Measurements from ENCODE around the gene ING5.

ING5 gene

DNA sequence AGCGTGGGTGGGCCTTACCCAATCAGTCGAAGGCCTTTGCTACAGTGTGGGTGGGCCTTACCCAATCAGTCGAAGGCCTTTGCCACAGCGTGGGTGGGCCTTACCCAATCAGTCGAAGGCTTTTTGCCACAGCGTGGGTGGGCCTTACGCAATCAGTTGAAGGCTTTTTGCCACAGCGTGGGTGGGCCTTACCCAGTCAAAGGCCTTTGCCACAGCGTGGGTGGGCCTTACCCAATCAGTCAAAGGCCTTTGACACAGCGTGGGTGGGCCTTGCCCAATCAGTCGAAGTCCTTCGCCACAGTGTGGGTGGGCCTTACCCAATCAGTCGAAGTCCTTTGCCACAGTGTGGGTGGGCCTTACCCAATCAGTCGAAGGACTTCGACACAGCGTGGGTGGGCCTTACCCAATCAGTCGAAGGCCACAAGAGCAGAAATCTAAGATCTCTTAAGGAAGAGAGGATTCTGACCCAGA, 58.5 kb downstream of the ING5 start:
- no peak for DNase-seq (ENCODE audit: low read depth)

DNA sequence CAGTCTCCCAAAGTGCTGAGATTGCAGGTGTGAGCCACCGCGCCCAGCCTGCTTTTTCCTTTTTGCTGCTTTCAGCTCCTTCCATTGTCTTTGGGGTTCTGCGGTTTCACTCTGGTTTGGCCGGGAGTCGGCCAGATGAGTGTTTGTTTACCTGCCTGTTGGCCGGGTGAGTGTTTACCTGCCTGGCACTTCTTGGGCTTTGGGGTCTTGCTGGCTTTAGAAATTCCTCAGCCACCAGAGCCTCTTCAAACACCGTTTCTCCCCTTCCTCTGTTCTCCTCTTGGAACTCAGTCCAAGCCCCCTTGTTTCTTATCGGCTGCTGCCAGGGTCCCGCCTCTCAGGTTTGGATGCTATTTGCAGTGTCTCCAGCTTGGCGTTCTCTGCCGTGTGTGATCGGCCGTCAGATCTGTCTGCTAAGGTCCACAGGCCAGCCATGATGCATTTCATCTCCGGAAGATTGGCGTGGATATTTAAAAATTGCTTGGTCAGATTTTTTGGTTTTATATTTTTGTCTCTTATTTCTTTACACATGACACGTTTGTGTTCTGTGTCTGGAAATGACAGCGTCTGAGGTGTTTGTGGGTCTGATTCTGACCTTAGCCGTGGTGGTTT, 60.6 kb downstream of the ING5 start:
- no peak for DNase-seq (ENCODE audit: low read depth)

DNA sequence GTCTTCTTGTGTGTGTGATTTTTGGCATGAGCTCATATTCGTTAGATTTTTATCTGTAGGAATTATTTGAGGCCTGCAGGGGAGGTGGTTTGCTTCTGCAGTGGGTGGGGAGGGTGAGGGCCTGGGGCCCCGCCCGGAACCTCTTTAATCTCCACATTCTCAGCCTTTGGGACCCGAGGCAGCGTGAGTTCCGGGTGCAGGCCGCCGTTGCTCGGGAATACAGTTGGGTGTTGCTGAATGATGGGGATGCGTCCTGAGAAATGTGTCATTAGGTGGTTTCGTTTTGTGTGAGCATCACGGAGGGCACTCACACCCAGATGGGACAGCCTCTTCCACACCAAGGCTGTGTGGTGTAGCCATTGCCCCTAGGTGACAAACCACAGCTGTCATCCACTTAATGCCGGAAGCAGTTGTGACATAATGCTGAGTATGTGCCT, 61.1 kb downstream of the ING5 start:
- peak; percentile 52 for DNase-seq (ENCODE audit: low read depth)

DNA sequence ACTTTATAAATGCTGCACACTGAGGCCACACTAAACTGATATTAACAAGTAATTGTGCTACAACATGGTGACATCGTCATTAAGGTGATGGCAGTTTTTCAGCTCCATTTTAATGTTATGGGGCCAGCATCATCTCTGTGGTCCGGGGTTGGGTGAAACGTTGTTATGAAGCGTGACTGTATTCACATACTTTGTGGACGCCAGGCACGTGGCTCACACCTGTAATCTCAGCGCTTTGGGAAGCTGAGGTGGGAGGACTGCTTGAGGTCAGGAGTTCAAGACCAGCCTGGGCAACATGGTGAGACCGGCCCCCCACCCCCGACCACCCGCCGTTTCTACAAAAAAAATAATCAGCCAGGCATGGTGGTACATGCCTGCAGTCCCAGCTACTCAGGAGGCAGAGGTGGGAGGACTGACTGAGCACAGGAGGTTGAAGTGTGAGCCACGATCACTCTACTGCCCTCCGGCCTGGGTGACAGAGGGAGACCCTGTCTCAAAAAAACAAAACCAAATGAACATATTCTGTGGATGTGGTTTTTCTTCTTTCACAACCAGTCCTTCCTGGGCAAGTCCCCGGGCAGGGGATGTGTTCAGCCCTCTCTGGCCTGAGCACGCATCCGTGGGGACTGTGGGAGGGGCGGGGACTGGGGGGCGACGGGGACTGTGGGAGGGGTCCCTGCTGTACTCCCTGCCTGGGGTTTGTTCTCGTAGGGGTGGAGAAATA, 61.9 kb downstream of the ING5 start:
- no peak for DNase-seq (ENCODE audit: low read depth)

DNA sequence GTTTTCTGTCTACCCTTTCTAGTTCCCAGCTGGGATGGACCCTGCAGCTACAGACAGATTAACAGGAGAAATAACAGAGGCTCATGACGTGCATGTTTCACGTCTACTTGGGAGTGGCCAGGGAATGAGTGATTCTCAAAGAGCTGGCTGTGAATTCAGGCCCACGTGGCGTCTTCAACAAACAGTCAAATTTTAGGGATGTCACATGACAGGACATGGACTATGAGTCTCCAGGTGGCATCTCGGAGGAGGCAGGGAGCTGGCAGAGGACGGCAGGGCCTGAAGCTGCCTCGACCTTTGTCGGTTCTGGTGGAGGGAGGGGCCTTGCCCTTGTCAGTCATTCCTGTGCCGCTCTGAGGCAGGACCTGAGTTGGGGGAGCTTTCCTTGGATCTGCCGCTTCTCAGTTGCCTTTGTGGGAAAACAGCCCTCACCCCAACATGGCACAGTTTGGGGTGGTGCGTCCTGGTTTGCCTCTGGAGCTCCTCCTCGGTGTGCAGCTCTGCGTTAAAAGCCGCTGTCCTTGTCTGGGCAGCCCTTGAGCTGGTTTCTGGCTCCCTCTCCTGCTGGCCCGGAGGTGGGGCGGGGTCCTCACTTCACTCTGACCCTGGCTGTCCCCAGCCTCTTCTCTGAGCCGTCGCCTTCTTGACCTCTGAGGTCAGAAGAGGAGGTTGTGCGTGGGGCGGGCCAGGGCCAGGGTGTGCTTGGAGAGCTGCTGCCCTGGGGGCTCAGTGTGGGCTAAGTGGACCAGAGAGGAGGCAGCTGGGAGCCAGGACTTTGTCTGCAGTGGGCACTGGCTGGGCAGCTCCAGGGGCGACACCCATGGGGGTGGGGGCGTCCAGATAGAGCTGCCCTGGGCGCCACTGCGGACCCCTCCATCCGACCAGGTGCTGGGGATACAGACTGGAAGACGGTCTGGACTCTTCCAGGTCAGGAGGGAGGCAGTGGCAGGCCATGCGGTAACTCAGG, 62.7 kb downstream of the ING5 start:
- DNase-seq (ENCODE audit: low read depth): no peak

DNA sequence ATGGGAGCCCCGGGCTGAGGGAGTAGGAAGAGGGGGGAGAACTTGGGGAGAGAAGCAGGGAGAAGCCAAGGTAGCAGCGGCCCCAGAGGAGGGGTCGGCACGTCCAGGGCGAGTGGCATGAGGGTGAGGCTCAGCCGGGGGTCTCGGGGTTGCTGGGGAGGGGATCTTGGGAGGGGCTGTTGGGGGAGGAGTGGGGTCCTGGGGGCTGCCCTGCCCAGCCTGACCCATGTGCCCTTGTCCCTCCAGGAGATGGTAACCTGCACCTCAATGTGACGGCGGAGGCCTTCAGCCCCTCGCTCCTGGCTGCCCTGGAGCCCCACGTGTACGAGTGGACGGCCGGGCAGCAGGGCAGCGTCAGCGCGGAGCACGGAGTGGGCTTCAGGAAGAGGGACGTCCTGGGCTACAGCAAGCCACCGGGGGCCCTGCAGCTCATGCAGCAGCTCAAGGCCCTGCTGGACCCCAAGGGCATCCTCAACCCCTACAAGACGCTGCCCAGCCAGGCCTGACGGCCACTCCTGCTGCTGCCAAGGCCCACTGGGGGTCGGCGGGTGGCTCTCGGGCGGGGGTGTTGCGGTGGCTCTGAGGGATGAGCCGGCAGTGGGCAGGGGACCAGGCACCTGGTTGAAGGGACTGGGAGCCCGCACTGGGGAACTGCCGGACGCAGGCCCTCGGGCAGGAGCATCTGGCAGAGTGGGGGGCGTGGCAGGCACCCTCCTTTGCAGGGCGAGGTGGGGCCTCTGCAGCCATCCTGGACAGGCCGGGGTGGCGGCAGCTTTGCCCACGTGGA, 65.8 kb downstream of the ING5 start:
- no peak for DNase-seq (ENCODE audit: low read depth)

DNA sequence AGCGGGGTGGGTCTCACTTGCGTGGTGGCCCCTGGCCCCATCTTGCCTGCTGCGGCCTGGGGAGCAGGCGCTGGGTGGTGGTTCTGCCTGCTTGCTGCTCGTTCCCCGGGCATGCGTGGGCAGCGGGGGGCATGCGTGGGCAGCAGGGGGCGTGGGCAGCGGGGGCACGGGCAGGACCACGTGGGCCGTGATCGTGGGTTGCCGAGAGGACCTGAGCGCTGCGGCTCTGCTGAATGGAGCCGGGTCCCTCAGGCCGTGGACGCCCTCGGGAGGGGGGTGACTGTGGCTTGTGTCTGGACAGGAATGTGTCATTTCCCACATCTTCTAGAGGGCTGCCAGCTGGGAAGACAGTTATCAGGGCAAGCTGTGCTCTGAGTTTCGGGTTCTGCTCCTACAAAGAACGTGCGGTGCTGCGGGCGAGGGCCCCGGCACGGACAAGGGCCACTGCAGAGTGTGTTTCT, 66.4 kb downstream of the ING5 start:
- DNase-seq (ENCODE audit: low read depth): no peak

DNA sequence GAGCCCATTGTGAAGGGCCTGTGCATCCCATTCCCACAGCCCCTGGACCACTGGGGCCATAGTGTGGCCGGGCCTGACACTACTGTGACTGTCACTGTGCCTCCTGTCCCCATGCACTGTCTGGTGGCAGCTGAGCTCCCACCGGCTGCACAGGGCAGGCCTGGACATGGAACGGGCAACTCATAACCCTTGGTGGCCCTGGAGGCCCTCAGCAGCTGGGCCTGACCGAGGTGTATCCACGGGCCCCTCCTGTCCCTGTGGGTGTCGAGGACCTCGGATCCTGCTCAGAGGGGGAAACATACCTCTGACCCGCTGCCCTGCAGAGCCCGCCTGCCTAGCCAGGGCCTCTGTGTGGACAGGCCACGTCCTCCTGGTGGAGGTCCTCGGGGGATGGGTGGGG, 67.0 kb downstream of the ING5 start:
- DNase-seq (ENCODE audit: low read depth): no peak

DNA sequence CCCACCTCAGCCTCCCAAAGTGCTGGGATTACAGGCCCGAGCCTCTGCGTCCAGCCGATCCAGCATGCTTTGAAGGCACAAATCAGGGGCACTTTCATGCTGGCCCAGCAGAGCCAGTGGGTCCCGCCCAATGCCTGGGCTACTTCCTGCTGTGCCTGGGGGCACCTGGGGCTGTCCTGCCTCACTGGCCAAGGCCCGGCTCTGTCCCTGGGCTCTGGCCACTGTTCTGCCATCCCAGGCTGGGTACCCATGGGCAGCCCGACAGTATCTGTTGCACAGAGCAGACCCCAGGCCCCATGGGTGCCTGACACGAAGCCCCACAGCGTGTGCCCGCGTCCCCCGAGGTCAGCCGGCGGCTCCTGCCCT, 68.0 kb downstream of the ING5 start:
- DNase-seq (ENCODE audit: low read depth): no peak

DNA sequence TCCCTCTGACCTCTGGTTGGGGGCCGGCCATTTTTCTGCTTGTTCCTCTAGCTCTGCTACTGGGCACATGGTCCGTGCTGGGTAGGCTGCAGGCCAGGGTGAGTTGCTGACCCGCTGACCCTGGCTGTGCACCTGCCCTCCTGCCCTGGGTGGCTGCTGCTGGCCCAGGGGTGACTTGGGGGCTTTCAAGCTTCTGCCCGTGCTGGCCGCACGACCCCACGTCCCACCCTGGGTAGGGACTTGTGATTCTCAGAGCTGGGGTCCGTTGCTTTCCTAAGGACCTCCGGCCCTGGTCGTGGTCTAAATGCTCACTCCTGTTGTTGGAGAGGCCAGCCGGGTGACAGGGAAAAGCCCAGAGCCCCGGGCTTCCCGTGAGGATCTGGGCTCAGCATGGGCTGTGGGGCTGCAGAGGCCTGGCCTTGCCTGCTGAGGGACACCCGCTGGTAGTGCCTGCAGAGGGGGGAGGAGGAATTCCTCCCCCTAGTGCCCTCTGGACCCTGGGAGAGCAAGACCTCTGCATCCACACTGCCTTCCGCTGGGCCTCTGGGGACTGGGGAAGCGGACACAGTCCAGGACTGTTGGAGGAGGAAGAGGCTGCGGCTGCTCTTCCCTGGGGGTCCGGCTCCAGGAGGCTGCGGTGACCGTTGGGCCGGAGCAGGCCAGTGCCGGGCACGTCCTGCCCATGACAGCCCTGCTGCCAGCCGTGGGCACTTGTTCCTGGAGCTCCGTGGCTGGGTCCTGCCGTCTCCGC, 68.5 kb downstream of the ING5 start:
- no peak for DNase-seq (ENCODE audit: low read depth)

DNA sequence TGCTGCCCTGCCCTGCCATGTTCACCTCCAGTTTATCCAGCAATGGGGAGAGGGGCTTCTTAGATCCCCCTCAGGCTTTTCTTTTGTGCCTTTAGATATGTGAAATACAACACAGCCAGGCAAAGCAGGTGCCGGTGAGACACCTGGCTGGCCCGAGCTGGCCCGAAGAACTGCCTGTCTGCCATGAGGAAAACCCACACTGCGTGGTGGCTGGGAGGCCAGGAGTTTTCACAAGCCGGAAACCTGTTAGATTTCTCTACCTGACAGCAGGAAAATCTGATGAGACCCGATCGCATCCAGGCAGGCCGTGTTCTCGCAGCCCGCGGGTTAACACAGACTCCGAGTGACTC, 69.1 kb downstream of the ING5 start:
- no peak for DNase-seq (ENCODE audit: low read depth)

DNA sequence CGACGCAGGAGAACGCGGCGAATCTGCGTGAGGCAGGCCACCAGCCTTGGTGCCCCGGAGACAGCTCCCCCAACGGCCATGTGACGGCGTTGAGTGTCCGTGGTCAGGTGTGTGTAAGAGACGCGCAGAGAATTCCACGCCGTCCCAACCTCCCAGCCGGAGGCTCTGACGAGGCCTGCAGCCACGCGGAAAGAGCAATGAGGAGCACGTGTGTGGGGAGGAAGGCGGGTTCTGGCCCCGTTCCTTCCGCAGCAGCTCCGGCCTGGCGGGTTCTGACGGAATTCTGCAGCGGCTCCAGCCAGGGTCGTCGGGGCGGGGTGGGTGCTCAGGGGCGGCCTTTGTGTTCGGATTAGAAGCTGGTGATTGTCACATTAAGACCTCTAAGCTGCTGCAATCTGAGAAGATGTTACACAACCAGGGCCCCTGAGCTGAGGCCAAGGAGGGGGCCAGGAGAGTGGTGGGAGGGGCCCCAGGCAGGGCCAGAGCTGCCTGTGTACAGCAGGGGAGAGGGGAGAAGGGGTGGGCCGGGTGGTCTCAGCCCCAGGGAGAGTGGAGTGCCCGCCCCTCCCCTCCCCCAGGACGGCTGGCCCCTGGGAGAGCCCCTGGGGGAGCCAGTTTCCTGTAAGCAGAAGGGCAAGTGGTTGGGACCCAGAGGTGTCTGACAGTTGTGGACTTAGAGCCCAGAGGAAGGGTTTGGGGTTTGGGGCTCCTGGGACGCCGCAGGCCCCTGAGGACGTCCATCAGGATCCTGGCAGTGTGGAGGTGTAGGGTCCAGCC, 69.6 kb downstream of the ING5 start:
- DNase-seq (ENCODE audit: low read depth): no peak

DNA sequence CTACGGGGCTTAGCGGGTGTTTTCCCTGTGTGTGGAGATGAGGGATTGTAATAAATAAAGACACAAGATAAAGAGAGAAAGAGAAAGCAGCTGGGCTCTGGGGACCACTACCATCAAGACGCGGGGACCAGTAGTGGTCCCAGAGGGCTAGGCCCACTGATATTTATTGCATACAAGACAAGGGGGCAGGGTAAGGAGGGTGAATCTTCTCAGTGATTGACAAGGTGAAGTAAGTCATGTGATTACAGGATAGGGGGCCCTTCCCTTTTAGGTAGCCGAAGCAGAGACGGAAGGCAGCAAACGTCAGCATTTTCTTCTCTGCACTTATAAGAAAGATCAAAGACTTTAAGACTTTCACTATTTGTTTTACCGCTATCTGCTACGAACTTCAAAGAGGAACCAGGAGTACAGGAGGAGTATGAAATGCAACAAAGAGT, 70.2 kb downstream of the ING5 start:
- DNase-seq (ENCODE audit: low read depth): no peak

DNA sequence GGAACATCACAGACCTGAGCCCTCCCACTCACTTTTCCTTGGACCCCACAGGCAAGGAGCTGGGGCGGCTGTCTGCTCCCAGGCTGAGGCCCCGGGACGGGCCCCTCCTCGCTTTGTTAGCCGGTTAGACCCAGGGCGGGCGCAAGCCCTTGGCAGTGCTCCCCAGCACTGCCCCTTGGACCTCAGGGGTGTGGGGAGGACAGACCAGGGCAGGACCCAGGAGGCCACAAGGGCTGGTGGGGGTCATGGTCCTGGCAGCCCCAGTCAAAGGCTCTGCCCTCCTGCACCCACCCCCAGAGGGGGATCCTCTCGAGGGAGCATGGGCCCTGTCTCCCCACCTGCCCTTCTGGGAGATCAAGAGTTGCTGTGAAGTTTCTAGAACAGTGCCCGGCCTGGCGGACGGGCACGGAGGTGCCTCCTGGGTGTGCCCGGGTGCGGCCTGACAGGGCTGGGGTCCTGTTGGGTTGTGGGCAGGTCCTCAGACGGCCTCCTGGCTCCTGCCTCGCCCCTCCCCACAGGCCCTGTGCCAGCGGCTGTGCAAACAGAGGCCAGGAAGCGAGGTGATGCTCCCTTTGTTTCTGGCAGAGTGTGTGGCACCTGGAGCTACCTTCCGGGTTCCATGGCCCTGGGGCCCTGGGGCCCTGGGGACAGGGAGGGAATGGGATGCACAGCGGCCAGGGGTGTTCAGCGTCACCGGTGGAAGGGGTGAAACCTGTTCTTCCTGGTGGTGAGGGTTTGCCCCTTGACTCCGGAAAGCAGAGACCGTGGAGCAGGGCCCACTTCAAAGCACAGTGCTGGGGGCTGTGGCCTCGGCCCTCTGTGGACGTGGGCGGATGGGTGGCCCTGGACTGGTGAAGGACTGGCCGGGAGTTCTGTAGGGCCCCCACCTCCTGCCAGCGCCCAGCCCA, 71.9 kb downstream of the ING5 start:
- no peak for DNase-seq (ENCODE audit: low read depth)

DNA sequence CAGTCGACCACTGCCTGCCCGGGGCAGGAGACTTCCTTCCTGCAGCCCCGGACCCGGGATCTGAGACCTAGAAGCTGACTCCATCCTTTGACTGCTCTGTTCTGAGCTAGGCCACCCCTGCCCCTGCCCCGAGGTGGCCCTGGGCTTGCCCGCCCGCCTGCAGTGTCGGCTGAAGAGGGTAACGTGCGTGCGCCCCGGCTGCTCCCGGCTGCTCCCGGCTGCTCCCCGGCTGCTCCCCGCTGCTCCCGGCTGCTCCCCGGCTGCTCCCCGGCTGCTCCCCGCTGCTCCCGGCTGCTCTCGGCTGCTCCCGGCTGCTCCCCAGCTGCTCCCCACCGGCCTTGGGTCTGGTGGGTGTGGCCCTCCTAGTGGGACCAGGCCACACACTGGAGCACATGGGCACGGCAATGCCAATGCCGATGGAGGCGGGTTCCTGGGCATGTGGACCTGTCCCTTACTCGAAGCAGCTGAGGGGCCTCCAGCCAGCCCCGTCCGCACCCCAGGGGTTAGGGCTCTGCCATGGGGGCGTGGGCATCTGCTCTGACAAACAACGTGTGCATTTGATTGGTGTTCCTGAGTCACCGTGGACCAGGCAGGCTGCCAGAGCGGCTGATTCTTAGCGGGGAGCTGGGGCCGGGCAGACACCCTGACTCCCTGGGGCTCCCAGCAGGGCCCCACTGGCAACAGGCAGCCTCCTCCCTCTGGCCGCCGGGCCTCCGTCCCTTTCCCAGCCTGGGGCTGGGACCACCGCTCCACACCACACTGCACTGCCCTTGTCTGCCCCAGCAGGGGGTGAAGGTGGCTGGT, 72.8 kb downstream of the ING5 start:
- DNase-seq (ENCODE audit: low read depth): no peak

DNA sequence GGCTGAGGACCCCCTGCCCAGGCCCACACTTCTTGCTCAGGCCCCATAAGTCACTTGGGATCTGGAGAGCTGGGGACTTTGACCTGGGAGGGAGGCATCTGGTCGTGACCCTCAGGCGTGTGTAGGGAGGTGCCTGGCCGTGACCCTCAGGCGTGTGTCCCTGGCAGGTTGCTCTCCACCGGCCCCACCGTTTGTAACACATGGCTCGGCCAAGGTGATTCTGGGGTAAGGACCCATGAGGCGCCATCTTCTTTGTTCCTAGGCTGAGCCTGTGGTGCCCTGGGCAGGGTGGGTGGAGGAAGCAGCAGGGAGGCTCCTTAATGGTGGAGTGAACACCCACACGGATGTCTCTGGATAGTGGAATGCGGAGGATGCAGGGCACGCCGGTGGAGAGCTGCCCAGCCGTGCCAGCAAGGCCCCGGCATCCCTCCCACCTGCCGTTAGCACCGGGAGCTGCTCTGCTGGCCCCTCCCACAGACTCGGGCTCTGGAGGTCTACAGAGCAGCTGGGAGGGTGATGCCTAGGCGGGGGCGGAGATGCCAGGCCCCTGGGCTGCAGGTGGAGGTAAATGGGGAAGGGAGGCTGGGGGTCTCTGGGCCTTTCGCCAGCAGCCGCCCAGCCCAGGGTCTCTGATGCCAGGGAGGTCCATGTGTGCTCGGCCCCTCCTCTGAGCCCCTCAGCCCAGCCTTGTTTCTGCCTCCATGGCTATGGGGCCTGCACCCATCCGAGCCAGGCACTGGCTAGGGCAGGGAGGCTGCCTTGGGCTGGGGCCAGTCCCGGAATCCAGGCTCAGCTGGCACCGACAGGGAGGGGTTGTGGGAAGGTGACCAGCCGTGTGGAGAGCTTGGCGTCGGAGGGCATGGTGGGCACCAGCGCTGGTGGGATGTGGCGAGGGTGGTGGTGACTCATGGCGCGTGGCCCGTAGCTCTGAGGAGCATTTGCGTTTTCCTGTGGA, 73.7 kb downstream of the ING5 start:
- no peak for DNase-seq (ENCODE audit: low read depth)
